ENCODE measurements around the gene LCE1B. TPM values are rescaled to one million over a fixed set of nuclear protein-coding genes. Genes with fewer than 3 reads are reported as not detected.

Gene LCE1B, protein sequence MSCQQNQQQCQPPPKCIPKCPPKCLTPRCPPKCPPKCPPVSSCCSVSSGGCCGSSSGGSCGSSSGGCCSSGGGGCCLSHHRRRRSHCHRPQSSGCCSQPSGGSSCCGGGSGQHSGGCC
- total RNA-seq = not detected in 3 replicates

DNA sequence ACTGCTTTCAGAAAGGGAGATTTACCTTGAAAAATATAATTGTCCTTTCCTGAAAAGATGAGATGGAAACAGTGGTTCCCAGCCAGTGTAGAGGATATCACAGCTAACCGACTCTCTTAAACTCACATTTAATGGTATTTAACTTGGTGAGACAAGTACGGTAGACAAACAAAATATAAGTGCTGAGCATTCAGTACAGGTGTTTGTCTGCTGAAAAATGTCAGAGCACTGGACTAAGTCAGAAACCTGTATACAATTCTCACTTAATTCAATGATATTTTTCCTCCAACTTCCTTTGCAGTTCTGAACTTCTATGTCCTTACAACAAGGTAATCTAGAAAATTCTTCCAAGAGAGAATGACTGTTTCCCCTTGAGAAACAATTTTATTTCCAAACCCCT, at the start of gene LCE1B:
TSS of gene LCE1B (plus strand) at position 301 of the 400 bp plus-strand sequence. CDS start 476 bp downstream, outside the sequence.
- no peak for DNase-seq (ENCODE audit: low spot score in 2 of 2, unreplicated experiment in 2 of 2)
- H3K4me3 Mint-ChIP-seq = no peak within 1 kb of the TSS
- H3K4me1 Mint-ChIP-seq = no peaks in the 10 kb centered on the region
- no peak within 1 kb of the TSS for H3K27ac Mint-ChIP-seq
- TF ChIP-seq, protein P1, sequence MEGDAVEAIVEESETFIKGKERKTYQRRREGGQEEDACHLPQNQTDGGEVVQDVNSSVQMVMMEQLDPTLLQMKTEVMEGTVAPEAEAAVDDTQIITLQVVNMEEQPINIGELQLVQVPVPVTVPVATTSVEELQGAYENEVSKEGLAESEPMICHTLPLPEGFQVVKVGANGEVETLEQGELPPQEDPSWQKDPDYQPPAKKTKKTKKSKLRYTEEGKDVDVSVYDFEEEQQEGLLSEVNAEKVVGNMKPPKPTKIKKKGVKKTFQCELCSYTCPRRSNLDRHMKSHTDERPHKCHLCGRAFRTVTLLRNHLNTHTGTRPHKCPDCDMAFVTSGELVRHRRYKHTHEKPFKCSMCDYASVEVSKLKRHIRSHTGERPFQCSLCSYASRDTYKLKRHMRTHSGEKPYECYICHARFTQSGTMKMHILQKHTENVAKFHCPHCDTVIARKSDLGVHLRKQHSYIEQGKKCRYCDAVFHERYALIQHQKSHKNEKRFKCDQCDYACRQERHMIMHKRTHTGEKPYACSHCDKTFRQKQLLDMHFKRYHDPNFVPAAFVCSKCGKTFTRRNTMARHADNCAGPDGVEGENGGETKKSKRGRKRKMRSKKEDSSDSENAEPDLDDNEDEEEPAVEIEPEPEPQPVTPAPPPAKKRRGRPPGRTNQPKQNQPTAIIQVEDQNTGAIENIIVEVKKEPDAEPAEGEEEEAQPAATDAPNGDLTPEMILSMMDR (IDR thresholded peaks at IDR 0.05; ENCODE audit: unreplicated experiment) = no peak
- no peaks in the 10 kb centered on the region for H3K36me3 Mint-ChIP-seq
- H3K9me3 Mint-ChIP-seq = peaks cover 54% of the 10 kb centered on the region
- H3K27me3 Mint-ChIP-seq (ENCODE audit: low read depth) = no peaks in the 10 kb centered on the region

DNA sequence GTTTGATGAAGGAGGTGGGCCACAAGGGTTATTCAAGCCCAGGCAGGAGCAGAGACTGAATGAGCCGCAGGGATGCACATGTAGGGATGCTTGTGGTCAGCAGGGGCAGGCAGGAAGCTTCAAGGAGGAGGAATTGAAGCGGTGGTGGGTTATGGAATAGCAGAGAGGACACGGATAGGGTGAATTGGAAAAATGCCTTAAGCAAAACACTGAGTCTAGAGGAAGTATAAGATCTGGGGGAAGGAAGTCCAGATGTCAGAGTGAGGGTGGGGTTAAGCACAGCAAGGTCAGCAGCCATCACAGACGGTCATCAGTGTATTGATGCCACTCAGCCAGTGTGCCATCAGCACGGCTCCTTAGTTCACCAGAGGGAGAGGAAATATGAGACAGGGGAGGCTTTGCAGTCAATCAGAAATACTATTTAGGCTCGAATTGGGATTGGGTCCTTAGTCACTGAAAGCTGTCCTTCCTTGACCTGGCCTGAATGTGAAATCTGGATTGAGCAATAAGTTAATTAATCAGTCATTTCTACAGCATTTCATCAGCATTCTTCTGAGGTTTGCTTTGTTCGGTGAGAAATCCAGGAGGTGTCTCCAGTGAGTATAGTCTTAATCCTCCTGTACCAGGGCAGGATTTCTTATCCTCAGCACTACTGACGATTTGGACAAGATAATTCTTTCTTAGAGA, 42.8 kb upstream of the LCE1B start:
- H3K27ac Mint-ChIP-seq = no peak overlapping the region
- H3K9me3 Mint-ChIP-seq = peaks cover 73% of the 10 kb centered on the region
- TF ChIP-seq, protein P1 (IDR thresholded peaks at IDR 0.05; ENCODE audit: unreplicated experiment) = no peak
- H3K36me3 Mint-ChIP-seq = no peaks in the 10 kb centered on the region
- no peaks in the 10 kb centered on the region for H3K4me1 Mint-ChIP-seq
- DNase-seq (ENCODE audit: low spot score in 2 of 2, unreplicated experiment in 2 of 2) = no peak
- no peak overlapping the region for H3K4me3 Mint-ChIP-seq
- H3K27me3 Mint-ChIP-seq (ENCODE audit: low read depth) = no peaks in the 10 kb centered on the region

DNA sequence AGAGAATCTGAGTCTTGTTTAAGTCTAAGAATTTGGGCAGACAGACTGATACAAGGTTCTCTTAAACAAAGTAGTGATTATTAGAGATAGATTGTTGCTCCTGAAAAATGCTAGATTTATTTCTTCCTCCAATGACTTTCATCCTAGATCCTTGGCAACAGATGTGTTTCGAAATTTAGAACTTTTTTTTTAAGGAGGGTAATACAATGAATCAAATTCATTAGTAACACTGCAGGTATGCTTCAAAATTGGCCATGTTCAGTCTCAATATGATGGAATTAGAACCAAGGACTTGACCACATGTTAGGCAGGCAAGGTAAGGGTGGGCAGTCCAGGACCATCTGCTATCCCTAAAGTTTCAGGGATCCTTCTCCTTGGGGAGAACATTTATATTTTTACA, 41.4 kb upstream of the LCE1B start:
- Mint-ChIP-seq H3K27ac (no peak overlapping the region), H3K9me3 (peaks cover 79% of the 10 kb centered on the region), H3K4me1 (no peaks in the 10 kb centered on the region), H3K36me3 (peaks cover 1% of the 10 kb centered on the region), H3K4me3 (no peak overlapping the region), H3K27me3 (ENCODE audit: low read depth) (no peaks in the 10 kb centered on the region)
- DNase-seq (ENCODE audit: low spot score in 2 of 2, unreplicated experiment in 2 of 2) = no peak
- TF ChIP-seq, protein P1 (IDR thresholded peaks at IDR 0.05; ENCODE audit: unreplicated experiment) = no peak

DNA sequence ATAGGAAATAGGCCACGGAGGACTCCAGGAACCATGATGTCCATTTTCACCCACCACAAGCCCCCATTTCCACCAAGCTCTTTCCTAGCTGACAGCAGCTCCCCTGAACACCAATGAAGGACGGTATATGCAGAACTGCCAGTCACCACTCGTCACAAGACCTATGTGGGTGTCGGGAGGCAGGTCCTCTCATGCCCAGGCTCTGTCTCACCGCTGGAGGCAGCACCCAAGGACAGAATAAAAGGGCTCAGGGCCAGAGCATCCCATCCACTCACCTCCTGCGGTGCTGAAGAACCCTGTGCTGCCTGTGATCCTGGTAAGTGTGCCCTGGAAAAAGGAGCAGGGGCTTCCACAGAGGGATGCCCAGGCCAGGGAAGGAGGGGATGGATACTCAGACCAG, 36.9 kb upstream of the LCE1B start, which contains the start of gene LCE1F:
TSS of gene LCE1F (plus strand) at position 266 of the 400 bp plus-strand sequence. CDS start 1,232 bp downstream, outside the sequence.
- Mint-ChIP-seq H3K27me3 (ENCODE audit: low read depth) (no peaks in the 10 kb centered on the region), H3K9me3 (peaks cover 68% of the 10 kb centered on the region), H3K4me1 (no peaks in the 10 kb centered on the region), H3K4me3 (no peak within 1 kb of the TSS), H3K36me3 (peaks cover 1% of the 10 kb centered on the region), H3K27ac (no peak within 1 kb of the TSS)
- DNase-seq (ENCODE audit: low spot score in 2 of 2, unreplicated experiment in 2 of 2) = no peak
- TF ChIP-seq, protein P1 (IDR thresholded peaks at IDR 0.05; ENCODE audit: unreplicated experiment) = no peak

DNA sequence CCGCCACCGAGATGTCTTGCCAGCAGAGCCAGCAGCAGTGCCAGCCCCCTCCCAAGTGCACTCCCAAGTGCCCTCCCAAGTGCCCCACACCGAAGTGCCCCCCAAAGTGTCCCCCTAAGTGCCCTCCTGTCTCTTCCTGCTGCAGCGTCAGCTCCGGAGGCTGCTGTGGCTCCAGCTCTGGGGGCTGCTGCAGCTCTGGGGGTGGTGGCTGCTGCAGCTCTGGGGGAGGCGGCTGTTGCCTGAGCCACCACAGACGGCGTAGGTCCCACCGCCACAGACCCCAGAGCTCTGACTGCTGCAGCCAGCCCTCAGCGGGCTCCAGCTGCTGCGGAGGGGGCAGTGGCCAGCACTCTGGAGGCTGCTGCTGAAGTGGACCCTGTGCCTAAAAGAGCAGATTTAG, 35.4 kb upstream of the LCE1B start:
- DNase-seq (ENCODE audit: low spot score in 2 of 2, unreplicated experiment in 2 of 2) = no peak
- H3K27ac Mint-ChIP-seq = no peak overlapping the region
- TF ChIP-seq, protein P1 (IDR thresholded peaks at IDR 0.05; ENCODE audit: unreplicated experiment) = no peak
- H3K4me1 Mint-ChIP-seq = no peaks in the 10 kb centered on the region
- peaks cover 59% of the 10 kb centered on the region for H3K9me3 Mint-ChIP-seq
- peaks cover 1% of the 10 kb centered on the region for H3K36me3 Mint-ChIP-seq
- H3K27me3 Mint-ChIP-seq (ENCODE audit: low read depth) = no peaks in the 10 kb centered on the region
- H3K4me3 Mint-ChIP-seq = no peak overlapping the region

Measured in mesothelial cell of epicardium (in vitro differentiated cells).